ENCODE measurements around the gene BNIP2. TPM values are rescaled to one million over a fixed set of nuclear protein-coding genes. Genes with fewer than 3 reads are reported as not detected.

Gene BNIP2, protein sequence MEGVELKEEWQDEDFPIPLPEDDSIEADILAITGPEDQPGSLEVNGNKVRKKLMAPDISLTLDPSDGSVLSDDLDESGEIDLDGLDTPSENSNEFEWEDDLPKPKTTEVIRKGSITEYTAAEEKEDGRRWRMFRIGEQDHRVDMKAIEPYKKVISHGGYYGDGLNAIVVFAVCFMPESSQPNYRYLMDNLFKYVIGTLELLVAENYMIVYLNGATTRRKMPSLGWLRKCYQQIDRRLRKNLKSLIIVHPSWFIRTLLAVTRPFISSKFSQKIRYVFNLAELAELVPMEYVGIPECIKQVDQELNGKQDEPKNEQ
- total RNA-seq (2022; extraction: Qiagen RNA extraction): 59.9 to 102 TPM (median 69.9 TPM) in 5 replicates

DNA sequence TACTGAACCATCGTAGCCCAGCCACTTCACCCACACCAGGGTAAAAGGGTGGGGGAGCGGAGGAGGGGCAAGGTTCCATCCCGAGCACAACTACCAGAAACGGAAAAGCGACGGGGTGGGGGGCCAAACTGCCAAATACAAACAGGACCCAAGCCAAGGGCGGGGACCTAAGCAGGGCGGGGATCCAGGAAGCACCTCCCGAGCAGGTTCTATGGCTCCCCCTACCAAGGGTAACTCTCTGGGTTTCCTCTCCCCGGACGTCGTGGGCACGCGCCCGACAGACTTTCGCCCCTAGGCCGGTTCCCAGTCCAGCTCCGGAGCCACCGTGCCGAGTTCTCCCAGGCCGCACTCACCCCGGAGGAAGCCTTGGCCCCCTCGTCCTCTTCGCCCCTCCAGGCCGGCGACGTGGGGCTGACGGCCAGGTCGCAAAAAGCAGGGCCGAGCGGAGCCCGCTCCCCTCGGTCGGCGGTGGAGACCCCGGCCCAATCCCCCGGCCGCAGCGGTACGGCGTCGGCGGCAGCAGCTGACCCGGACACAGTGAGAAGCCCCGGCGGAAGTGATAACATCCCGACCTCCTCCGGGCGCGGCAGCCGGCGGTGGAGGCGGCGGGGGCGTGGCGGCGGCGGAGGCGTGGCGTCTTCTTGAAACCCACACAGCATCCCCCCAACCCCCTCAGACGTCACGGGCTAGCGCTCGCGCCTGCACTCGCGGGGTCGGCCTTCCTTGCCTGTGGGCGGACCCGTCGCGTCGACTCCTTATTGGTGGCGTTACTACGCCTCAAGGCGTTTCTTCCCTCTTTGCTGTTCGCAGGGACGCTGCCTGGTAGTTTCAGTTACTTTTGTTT lies at the start of gene BNIP2:
BNIP2 (minus strand) TSS at position 539 of the 844 bp plus-strand sequence. CDS start 6,863 bp downstream, outside the sequence.

DNA sequence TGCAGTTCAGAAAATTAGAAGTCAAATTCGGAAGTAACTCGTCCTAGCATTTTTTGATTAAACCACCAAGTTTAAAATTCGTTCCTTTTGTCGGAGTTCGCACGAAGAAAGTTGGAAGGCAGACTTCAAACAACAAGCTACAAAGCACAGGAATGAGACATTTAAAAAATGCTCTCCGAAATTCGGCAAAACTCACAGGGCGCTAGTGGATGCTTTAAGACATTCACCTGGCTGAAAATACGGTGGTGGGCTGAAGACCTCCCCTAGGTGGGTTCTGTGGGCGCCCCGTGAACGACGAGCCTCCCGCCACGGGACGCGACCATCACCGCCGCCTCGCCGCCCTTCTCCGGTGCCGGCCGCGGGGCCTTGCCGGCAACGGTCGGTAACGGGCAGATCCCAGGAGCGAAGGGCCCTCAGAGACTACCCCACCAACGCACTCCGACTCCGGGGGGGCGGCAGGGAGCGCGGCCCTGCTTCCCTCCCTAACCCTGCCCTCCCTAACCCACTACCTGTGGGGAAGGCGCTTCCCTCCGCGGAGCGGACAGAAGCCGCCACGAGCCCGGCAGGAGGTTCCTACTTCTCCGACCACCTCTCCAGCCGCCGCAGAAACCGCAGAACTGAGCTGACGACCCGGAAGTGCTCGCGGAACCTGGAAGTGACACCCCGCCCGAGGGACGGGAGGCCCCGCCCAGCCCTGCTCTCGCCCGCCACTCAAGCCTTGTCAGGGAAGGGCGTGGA lies 32.1 kb downstream of the BNIP2 start, which contains the start of gene GTF2A2:
GTF2A2 (minus strand) TSS at position 619 of the 738 bp plus-strand sequence. CDS start 5,238 bp downstream, outside the sequence.

DNA sequence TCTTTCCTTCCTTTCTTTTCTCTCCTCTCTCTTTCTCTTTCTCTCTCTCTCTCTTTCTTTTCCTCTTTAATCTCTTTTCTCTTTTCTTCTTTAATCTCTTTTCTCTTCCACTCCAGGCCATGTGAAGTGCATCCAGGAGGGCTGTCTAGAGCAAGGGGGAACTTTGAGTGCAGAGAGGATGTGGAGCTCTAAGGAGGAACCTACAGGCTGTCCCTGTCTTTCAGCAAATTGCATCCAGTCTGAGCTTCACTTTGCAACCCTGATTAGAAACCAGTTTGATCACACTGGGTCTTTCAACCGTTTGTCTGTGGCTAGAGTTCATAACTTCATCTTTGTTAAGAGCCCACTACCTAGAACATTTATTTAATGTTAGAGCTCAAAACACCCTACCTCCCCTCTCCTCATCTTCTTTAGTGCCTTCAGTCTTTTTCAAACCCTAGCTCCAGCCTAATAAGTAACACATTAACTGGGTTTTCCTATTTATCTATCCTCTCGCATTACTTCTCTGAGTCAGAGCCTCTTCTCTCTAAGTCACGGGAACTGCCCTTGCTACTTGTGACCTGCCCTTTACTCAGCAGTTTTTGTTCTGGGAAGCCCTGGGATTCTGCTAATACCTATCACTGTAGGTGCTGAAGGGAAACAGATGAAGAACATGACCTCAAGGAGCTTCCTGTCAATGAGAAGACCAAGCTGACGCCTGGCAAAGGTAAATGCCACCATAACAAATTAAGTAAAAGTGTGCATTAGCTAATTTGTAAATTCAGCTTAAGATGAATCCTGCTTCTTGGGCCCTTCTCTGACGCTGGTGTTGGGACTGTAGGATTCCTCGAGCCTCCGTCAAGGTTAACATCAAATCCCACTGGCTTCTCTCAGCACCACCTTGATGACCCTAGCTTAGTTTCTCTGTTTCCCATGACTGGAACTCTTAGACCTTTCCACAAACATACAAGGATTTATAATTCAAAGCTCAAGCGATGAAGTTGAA lies 77.6 kb downstream of the BNIP2 start, which contains the start of gene GCNT3:
GCNT3 (plus strand) TSS at position 508 of the 985 bp plus-strand sequence. CDS start 6,456 bp downstream, outside the sequence.

Other genes with a start within 250 kb of the BNIP2 start
- 143 to 183 TPM (median 156 TPM) in 5 replicates for gene GCNT3, start 77.5 kb downstream of the BNIP2 start, total RNA-seq (2022; extraction: Qiagen RNA extraction)
- 165 to 193 TPM (median 176 TPM) in 5 replicates for gene GTF2A2, start 31.8 kb downstream of the BNIP2 start, total RNA-seq (2022; extraction: Qiagen RNA extraction)